ENCODE data around the gene DUSP22. TPM values are rescaled to one million over a fixed set of nuclear protein-coding genes. Genes with fewer than 3 reads are reported as not detected.

Gene DUSP22
- total and polyA plus RNA-seq, 9 of the 15 experiments (the other 6 are each of a cell fraction or from before 2014, with no cell fraction given), result 9.3 to 19.4 (median 11.8) TPM

DNA sequence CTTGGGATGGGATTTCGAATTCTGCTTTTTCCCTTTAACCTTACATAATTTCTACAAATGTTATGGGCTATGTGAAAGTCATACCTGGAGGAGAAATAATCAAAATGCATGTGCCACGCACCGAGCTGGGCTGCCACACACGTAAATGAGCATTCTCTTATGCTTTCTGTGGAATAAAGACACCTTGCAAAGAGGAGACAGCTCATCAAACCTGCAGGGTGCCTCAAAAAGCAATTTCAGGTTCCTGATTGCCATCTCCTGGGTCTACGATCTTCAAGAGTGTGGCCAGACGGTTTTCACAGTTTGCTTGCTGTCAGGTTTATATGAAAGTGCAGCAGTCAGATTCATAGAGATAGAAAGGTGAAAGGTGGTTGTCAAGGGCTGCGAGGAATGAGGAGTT lies 36.6 kb downstream of the DUSP22 start:
- no peaks in the 10 kb centered on the region for H3K36me3 ChIP-seq (ENCODE audit: control insufficient read depth, insufficient read depth, low read length)
- no TSS peak for BruUV-seq (replicated peaks)
- FAIRE-seq (no peak), DNase-seq (ENCODE audit: extremely low read depth in 1 of 4, low spot score in 3 of 4) (no peak), ATAC-seq (no peak)
- in situ Hi-C loops (cut with MboI) (no loop called here), intact Hi-C loops (cut with micrococcal nuclease) (no loop called here)
- ChIA-PET CTCF (ENCODE audit: low intra/inter-chr PET ratio) (no interaction called here), POLR2A (interaction anchor here (0.9 to 2.0 kb wide), 2 partner anchors 9 to 23 kb away, joined by 3 to 4 read pairs; no protein-coding TSS in a partner anchor)
- no peaks in the 10 kb centered on the region for H3K9me3 ChIP-seq (replicated peaks; ENCODE audit: control insufficient read depth, insufficient read depth, low read depth, low read length)
- H3K4me2 ChIP-seq (ENCODE audit: insufficient read depth, low read length), result no peak overlapping the region
- no peaks in the 10 kb centered on the region for H3K79me2 ChIP-seq (ENCODE audit: control insufficient read depth, insufficient read depth, low read length)
- no peak overlapping the region for H3K9ac ChIP-seq (ENCODE audit: insufficient read depth in 1 of 2, low read depth in 2 of 2, low read length in 2 of 2)
- H3K27me3 ChIP-seq (ENCODE audit: control insufficient read depth in 2 of 2, insufficient read depth in 2 of 2, low read length in 2 of 2), result peaks cover 3 to 29% of the 10 kb centered on the region in 2 experiments; a peak in 3 of 5 replicates
- H3K4me3 ChIP-seq, result no peak overlapping the region
- WGBS (ENCODE audit: insufficient coverage, low coverage, missing lambda C conversion rate), result 23% methylated on average over 7 of the region's 7 CpGs
- peaks cover 4 to 5% of the 10 kb centered on the region in 2 experiments; a peak in 3 of 5 replicates for H3K4me1 ChIP-seq (replicated peaks in 1 of 2; ENCODE audit: control insufficient read depth in 2 of 2, insufficient read depth in 2 of 2, low read length in 2 of 2)
- H3K9me1 ChIP-seq (ENCODE audit: control insufficient read depth, insufficient read depth, low read length), result no peaks in the 10 kb centered on the region
- H2AFZ ChIP-seq (ENCODE audit: low read depth, low read length), result no peak overlapping the region
- peaks cover 40% of the 10 kb centered on the region for H4K20me1 ChIP-seq (replicated peaks; ENCODE audit: control insufficient read depth, insufficient read depth, low read length)
- no peak overlapping the region for H3K27ac ChIP-seq (ENCODE audit: extremely low read depth, low read depth, low read length)
- TF ChIP-seq RAD21 (CRISPR knock-in tag; conservative IDR thresholded peaks at IDR 0.05 in 1 of 2, IDR thresholded peaks at IDR 0.05 in 1 of 2) (no peak), ARHGAP35 (IDR thresholded peaks at IDR 0.05; ENCODE audit: partially characterized antibody) (no peak), PTRF (tag; IDR thresholded peaks at IDR 0.05) (no peak), MTA3 (IDR thresholded peaks at IDR 0.05; ENCODE audit: borderline replicate concordance) (no peak), TEAD1 (CRISPR knock-in tag; IDR thresholded peaks at IDR 0.05) (no peak)
- TF ChIP-seq, protein P1, sequence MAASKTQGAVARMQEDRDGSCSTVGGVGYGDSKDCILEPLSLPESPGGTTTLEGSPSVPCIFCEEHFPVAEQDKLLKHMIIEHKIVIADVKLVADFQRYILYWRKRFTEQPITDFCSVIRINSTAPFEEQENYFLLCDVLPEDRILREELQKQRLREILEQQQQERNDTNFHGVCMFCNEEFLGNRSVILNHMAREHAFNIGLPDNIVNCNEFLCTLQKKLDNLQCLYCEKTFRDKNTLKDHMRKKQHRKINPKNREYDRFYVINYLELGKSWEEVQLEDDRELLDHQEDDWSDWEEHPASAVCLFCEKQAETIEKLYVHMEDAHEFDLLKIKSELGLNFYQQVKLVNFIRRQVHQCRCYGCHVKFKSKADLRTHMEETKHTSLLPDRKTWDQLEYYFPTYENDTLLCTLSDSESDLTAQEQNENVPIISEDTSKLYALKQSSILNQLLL (CRISPR knock-in tag; IDR thresholded peaks at IDR 0.05; ENCODE audit: borderline replicate concordance), result no peak
- TF ChIP-seq, protein P2, sequence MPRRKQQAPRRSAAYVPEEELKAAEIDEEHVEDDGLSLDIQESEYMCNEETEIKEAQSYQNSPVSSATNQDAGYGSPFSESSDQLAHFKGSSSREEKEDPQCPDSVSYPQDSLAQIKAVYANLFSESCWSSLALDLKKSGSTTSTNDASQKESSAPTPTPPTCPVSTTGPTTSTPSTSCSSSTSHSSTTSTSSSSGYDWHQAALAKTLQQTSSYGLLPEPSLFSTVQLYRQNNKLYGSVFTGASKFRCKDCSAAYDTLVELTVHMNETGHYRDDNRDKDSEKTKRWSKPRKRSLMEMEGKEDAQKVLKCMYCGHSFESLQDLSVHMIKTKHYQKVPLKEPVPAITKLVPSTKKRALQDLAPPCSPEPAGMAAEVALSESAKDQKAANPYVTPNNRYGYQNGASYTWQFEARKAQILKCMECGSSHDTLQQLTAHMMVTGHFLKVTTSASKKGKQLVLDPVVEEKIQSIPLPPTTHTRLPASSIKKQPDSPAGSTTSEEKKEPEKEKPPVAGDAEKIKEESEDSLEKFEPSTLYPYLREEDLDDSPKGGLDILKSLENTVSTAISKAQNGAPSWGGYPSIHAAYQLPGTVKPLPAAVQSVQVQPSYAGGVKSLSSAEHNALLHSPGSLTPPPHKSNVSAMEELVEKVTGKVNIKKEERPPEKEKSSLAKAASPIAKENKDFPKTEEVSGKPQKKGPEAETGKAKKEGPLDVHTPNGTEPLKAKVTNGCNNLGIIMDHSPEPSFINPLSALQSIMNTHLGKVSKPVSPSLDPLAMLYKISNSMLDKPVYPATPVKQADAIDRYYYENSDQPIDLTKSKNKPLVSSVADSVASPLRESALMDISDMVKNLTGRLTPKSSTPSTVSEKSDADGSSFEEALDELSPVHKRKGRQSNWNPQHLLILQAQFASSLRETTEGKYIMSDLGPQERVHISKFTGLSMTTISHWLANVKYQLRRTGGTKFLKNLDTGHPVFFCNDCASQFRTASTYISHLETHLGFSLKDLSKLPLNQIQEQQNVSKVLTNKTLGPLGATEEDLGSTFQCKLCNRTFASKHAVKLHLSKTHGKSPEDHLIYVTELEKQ (CRISPR knock-in tag; IDR thresholded peaks at IDR 0.05), result no peak
- TF ChIP-seq, protein P3, sequence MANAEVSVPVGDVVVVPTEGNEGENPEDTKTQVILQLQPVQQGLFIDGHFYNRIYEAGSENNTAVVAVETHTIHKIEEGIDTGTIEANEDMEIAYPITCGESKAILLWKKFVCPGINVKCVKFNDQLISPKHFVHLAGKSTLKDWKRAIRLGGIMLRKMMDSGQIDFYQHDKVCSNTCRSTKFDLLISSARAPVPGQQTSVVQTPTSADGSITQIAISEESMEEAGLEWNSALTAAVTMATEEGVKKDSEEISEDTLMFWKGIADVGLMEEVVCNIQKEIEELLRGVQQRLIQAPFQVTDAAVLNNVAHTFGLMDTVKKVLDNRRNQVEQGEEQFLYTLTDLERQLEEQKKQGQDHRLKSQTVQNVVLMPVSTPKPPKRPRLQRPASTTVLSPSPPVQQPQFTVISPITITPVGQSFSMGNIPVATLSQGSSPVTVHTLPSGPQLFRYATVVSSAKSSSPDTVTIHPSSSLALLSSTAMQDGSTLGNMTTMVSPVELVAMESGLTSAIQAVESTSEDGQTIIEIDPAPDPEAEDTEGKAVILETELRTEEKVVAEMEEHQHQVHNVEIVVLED (CRISPR knock-in tag; IDR thresholded peaks at IDR 0.05), result no peak
- TF ChIP-seq, protein P4, sequence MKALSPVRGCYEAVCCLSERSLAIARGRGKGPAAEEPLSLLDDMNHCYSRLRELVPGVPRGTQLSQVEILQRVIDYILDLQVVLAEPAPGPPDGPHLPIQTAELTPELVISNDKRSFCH (CRISPR knock-in tag; IDR thresholded peaks at IDR 0.05), result no peak
- TF ChIP-seq, protein P4 (tag; IDR thresholded peaks at IDR 0.05), result no peak
- TF ChIP-seq, protein P5, sequence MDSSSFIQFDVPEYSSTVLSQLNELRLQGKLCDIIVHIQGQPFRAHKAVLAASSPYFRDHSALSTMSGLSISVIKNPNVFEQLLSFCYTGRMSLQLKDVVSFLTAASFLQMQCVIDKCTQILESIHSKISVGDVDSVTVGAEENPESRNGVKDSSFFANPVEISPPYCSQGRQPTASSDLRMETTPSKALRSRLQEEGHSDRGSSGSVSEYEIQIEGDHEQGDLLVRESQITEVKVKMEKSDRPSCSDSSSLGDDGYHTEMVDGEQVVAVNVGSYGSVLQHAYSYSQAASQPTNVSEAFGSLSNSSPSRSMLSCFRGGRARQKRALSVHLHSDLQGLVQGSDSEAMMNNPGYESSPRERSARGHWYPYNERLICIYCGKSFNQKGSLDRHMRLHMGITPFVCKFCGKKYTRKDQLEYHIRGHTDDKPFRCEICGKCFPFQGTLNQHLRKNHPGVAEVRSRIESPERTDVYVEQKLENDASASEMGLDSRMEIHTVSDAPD (CRISPR knock-in tag; IDR thresholded peaks at IDR 0.05), result no peak
